IPS-18c (cell line): Measurements from ENCODE around the gene NUP107.

Source experiments
- H3K4me3 ChIP-seq: 2 replicates; pipeline ENCODE4 v1.7.0; 2013; ENCODE audit warnings: low read depth, mild to moderate bottlenecking, low read length, moderate library complexity; ENCODE audit not compliant: insufficient read depth
- H3K9me3 ChIP-seq: one replicate; pipeline ENCODE4 v1.6.1; 2013; ENCODE audit warnings: mild to moderate bottlenecking, low read length, moderate library complexity; ENCODE audit not compliant: control insufficient read depth, insufficient read depth

The NUP107 gene

DNA sequence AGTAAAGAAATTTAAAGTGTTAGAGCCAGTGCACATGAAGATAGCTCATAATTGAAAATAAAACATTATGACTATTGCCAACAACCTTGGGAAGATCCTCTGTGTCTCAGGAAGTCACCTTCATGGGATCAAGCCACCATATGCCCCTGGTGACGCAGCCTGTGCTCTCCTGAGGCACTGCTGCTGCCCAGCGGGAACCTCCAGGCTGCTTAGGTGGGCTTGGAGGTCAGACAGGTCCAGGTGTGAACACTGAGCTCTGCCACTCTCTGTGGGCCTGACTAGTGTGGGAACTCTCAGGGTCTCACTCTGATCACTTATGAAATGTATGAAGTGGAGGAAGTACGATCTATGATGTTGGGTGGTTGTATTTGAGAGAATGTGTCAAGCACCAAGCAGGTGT, 75.9 kb downstream of the NUP107 start:
- no peaks in the 10 kb centered on the region for H3K9me3 ChIP-seq

DNA sequence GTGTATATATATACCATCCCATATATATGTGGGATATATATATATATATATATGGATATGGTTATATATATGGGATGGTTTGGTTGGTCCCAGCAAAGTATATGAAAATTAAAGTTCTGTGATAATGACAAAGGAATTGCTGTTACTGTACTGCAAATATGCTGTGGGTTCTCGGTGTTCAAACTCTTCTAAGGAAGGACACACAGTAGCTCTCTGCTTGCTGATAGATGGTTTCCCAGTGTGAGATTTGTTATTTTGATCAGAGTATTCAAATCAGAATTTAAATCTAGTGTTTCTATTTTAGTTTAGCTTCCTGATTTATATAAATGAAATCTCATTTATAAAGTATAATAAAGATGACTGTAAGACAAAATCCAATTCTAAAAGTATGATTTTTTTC, 78.9 kb downstream of the NUP107 start:
- Histone ChIP-seq H3K9me3 (no peaks in the 10 kb centered on the region), H3K4me3 (no peak overlapping the region)

More for the DNA sequence above, 75.9 kb downstream of the NUP107 start:
- H3K4me3 ChIP-seq: no peak overlapping the region

DNA sequence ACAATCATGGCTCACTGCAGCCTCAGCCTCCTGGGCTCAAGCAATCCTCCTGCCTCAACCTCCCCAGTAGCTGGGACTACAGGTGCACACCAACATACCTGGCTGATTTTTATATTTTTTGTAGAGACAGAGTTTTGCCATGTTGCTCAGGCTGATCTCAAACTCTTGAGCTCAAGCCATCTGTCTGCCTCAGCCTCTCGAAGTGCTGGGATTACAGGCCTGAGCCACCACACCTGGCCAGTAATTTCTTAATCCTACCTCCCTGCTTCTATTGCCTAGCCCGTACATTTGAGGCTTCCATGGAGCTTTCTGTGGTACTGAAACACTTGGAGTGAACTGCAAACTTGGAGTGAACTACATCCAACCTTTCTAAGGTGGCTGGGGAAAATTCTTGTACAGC, 79.9 kb downstream of the NUP107 start:
- Histone ChIP-seq H3K9me3 (no peaks in the 10 kb centered on the region), H3K4me3 (no peak overlapping the region)

- Histone ChIP-seq H3K4me3 (no peak overlapping the region), H3K9me3 (no peaks in the 10 kb centered on the region)
Observed at GRCh38 chr12:68767191-68767590, 80.4 kb downstream of the NUP107 start.

DNA sequence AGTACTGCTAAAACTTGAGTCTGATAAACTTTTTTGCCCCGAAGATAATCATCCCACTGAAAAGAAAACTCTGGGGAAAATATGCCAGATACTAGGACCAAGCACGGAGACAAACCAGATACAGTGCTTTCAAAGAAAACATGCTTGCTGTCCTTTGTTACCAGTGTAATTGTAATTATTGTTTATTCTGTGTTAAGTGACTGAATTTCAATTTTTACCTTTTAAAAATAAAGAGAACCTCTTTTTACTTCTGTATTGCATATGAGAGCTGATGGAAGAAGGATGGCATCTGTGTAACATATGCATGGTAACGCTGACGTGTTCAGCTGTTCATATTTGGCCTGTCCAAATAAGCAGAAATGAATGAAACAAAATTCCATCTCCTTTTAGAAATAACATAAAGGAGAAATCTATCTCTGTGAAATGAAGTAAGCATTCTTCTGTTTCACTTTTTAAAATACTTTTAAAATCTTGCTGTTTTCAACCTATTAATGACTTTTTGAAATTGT, 81.7 kb downstream of the NUP107 start:
- H3K4me3 ChIP-seq: no peak overlapping the region
- no peaks in the 10 kb centered on the region for H3K9me3 ChIP-seq

DNA sequence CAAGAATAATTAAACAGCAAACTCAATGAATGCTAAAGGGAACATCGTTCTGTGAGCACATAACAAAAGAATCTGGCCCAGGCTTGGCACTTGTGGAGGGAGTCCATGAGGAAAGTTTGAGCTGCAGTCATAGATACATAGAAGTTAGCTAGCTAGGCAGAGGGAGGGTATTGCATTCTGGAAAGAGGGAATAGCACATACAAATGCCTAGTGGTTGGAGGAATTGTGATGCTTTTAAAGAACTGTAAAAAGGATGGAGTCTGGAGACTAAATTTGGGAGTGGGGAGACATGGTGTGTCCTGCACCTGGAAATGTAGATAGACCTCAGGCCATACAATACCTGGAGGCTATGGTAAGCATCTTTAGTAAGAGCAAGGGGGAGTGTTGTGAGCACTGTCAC, 83.2 kb downstream of the NUP107 start:
- no peak overlapping the region for H3K4me3 ChIP-seq
- H3K9me3 ChIP-seq: no peaks in the 10 kb centered on the region

GRCh38 chr12:68771223-68771925, 84.6 kb downstream of the NUP107 start:
- H3K4me3 ChIP-seq: no peak overlapping the region
- H3K9me3 ChIP-seq: no peaks in the 10 kb centered on the region

DNA sequence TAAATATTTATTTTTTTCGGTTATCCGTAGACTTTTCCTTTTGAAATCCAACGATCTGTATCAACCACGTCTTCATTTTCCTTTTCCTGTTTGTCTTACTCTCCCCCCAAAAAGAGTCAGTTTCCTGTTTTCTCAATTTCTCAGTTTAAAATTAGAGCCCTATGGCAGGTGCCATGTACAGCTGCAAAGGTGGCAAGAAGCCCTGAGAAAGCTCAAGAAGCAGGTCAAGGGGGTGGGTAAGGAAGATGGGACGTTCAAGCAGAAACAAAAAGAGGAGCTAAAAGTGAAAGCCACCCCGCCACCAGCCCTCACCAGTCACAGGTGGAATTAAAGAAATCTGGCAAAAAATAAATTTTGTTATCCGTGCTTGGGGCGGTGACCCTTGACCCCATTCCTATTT, 85.9 kb downstream of the NUP107 start:
- no peaks in the 10 kb centered on the region for H3K9me3 ChIP-seq
- no peak overlapping the region for H3K4me3 ChIP-seq

DNA sequence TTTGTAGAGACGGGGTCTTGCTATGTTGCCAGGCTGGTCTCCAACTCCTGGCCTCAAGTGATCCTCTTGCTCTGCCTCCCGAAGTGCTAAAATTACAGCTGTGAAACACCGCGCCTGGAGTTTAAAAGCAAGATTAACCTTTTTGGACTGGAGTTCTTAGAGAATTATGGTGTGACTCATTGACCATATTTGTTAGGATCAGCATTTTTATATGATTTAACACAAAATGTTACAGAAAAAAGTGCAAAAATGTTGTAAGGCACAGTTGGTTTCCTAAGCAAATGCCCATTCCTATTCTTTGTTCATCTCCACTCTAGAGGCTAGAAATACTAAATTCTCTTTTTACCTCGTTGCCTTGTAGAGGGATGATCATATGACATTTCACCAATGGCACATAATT, 86.8 kb downstream of the NUP107 start:
- Histone ChIP-seq H3K4me3 (no peak overlapping the region), H3K9me3 (no peaks in the 10 kb centered on the region)

GRCh38 chr12:68775121-68775630, 88.4 kb downstream of the NUP107 start:
- Histone ChIP-seq H3K4me3 (no peak overlapping the region), H3K9me3 (no peaks in the 10 kb centered on the region)

- Histone ChIP-seq H3K4me3 (no peak overlapping the region), H3K9me3 (no peaks in the 10 kb centered on the region)
Observed at GRCh38 chr12:68776976-68777610, 90.3 kb downstream of the NUP107 start.

DNA sequence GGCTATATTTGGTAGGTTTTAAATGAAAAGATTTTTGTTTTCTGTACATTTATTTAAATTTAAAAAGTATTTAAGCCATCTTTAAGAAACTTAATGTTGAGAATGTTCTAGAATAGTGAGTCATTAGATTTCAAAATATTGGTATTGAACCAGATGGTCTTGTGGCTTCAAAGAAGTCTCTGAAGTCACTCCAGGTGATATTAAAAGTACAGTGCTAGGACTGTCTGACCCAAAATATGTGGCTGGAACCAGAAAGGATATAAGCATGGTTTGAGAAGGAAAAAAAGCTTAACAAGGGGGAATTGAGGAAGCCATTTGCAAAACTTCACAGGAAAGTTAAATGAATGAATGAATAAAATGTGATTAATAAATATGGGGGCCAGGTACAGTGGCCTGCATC, 92.5 kb downstream of the NUP107 start:
- Histone ChIP-seq H3K4me3 (no peak overlapping the region), H3K9me3 (no peaks in the 10 kb centered on the region)

- peaks cover 2% of the 10 kb centered on the region for H3K9me3 ChIP-seq
Observed at GRCh38 chr12:68780731-68781130, 94.0 kb downstream of the NUP107 start.

DNA sequence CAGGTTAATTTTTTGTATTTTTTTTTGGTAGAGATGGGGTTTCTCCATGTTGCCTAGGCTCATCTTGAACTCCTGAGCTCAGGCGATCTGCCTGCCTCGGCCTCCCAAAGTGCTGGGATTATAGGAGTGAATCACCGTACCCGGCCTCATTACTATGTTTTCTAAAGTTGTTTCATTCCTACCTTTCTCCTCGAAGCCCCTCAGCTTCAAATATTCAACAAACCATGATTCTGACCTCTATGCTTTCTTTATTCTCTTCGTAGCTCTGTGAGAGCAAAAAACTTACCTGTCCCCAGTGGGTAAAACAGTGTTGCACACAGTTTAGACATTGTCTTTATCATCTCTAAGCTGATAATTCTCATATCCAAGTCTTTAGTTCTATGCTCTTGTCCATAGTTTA, 95.0 kb downstream of the NUP107 start:
- Histone ChIP-seq H3K9me3 (peaks cover 2% of the 10 kb centered on the region), H3K4me3 (no peak overlapping the region)

More at GRCh38 chr12:68780731-68781130, 94.0 kb downstream of the NUP107 start:
- no peak overlapping the region for H3K4me3 ChIP-seq

DNA sequence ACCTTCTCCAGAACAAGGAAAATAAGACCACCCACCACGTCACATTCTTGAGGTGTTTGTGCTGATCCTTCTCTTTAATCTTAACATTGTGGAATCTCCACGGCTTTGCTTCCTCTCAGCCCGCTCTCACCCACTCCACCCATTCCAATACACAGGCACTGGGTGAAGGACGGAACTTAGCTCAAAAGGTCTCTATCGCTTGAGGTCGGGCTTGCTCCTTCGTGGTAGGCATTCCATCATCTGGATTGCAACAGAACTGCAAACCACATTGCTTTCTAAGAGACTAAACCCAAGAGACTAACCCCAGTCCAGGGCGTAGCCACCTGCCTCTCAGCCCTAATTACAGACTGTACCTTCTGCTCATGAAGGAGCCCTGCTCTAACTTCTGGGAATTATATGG, 97.2 kb downstream of the NUP107 start:
- Histone ChIP-seq H3K9me3 (peaks cover 2% of the 10 kb centered on the region), H3K4me3 (no peak overlapping the region)

GRCh38 chr12:68785358-68785757, 98.6 kb downstream of the NUP107 start:
- H3K4me3 ChIP-seq: no peak overlapping the region
- H3K9me3 ChIP-seq: peaks cover 2% of the 10 kb centered on the region

- H3K4me3 ChIP-seq: no peak overlapping the region
- H3K9me3 ChIP-seq: peaks cover 2% of the 10 kb centered on the region
Observed at GRCh38 chr12:68785823-68786222, 99.0 kb downstream of the NUP107 start.

GRCh38 chr12:68786929-68787328, 100.2 kb downstream of the NUP107 start:
- Histone ChIP-seq H3K9me3 (peaks cover 2% of the 10 kb centered on the region), H3K4me3 (no peak overlapping the region)
